ENCODE results near the gene CBR3. TPM values are rescaled to one million over a fixed set of nuclear protein-coding genes. Genes with fewer than 3 reads are reported as not detected.

The CBR3 gene
- total and polyA plus RNA-seq, 7 experiments from 2014 or later = 1.3 to 22.5 (median 5.6) TPM

Other genes with a start within 250 kb of the CBR3 start
- 10 to 100 TPM; 17.1 to 31.5 (median 20.9) TPM for gene SETD4, start 74.6 kb upstream of the CBR3 start, total RNA-seq
- gene SETD4, start 74.6 kb upstream of the CBR3 start, polyA plus RNA-seq = 10 to 100 TPM in 1 of 2 donors, 1 to 10 TPM in 1; 6.7 to 14.0 TPM
- gene CBR1, start 65.1 kb upstream of the CBR3 start, total RNA-seq = 10 to 100 TPM in 3 of 5 experiments, 1 to 10 TPM in 2; 6.0 to 51.1 (median 22.1) TPM
- 10 to 100 TPM; 54.9 to 59.7 TPM for gene CBR1, start 65.1 kb upstream of the CBR3 start, polyA plus RNA-seq
- 10 to 100 TPM; 12.3 to 34.0 (median 15.1) TPM for gene DOP1B, start 21.7 kb downstream of the CBR3 start, total RNA-seq
- gene DOP1B, start 21.7 kb downstream of the CBR3 start, polyA plus RNA-seq = 1 to 10 TPM; 3.8 to 6.8 TPM
- 100 to 1,000 TPM in 2 of 5 experiments, 10 to 100 TPM in 3; 48.2 to 123 (median 62.0) TPM for gene MORC3, start 185.1 kb downstream of the CBR3 start, total RNA-seq
- 10 to 100 TPM; 29.3 to 54.9 TPM for gene MORC3, start 185.1 kb downstream of the CBR3 start, polyA plus RNA-seq